H1 (cell line): ENCODE results near the gene LGI4.
A peak's percentile ranks its signal among the peaks of the same experiment; 100 is the strongest.

Source experiments
- ATF2 ChIP-seq: IDR thresholded peaks from 2 replicates; pipeline ENCODE4 v1.6.1; 2012; ENCODE audit warnings: low read length, inconsistent platforms
- BCL11A ChIP-seq, 2 experiments: IDR thresholded peaks; one replicate each; pipeline ENCODE4 v1.6.1; 2011; ENCODE audit warnings: low read depth in 2 of 2, low read length in 2 of 2, mild to moderate bottlenecking in 2 of 2
- CHD2 ChIP-seq: IDR thresholded peaks from 2 replicates; pipeline ENCODE4 v1.6.1; 2012; ENCODE audit warnings: low read length, improper control_type of control experiment
- CTCF ChIP-seq, 3 experiments: IDR thresholded peaks; 1 replicate in 2 of 3; 2 replicates in 1 of 3; pipeline versions ENCODE4 v1.5.1 to v1.6.1; 2011; ENCODE audit warnings: low read length in 3 of 3, mild to moderate bottlenecking in 3 of 3, inconsistent platforms in 2 of 3, low read depth in 1 of 3, moderate library complexity in 1 of 3; ENCODE audit not compliant: insufficient read depth in 1 of 3; ENCODE audit errors: control extremely low read depth in 1 of 3
- EP300 ChIP-seq, 2 experiments: IDR thresholded peaks; 1 replicate in 1 of 2; 2 replicates in 1 of 2; pipeline ENCODE4 v1.6.1; 2011 to 2012; ENCODE audit warnings: low read depth in 2 of 2, low read length in 2 of 2, mild to moderate bottlenecking in 2 of 2, borderline replicate concordance in 1 of 2, inconsistent platforms in 1 of 2, moderate library complexity in 1 of 2
- KDM1A ChIP-seq: fragments of 200-600, 300-600 bp; sonication (generic); IDR thresholded peaks from 2 replicates; pipeline ENCODE4 v1.7.1; 2016; ENCODE audit warnings: mild to moderate bottlenecking, low read length, borderline replicate concordance
- KDM4A ChIP-seq: IDR thresholded peaks from one replicate; pipeline ENCODE4 v1.7.1; 2012; ENCODE audit warnings: low read depth, mild to moderate bottlenecking, moderate library complexity, low read length, inconsistent platforms; ENCODE audit not compliant: severe bottlenecking
- MAFK ChIP-seq: IDR thresholded peaks from 2 replicates; pipeline ENCODE4 v1.6.1; 2012; ENCODE audit warnings: low read depth, mild to moderate bottlenecking, improper control_type of control experiment, low read length
- POLR2A ChIP-seq, 2 experiments: IDR thresholded peaks; 1 replicate in 1 of 2; 2 replicates in 1 of 2; pipeline ENCODE4 v1.6.1; 2011; ENCODE audit warnings: low read depth in 2 of 2, low read length in 2 of 2, mild to moderate bottlenecking in 2 of 2; ENCODE audit errors: control extremely low read depth in 1 of 2
- POLR2AphosphoS5 ChIP-seq: IDR thresholded peaks from 2 replicates; pipeline ENCODE4 v1.6.1; 2011; ENCODE audit warnings: low read depth, low read length
- SIN3A ChIP-seq, 2 experiments: IDR thresholded peaks in 1 of 2; conservative IDR thresholded peaks in 1 of 2; 2 replicates each; pipeline ENCODE4 v1.6.1; 2011 to 2012; ENCODE audit warnings: low read length in 2 of 2, improper control_type of control experiment in 1 of 2, low read depth in 1 of 2, mild to moderate bottlenecking in 1 of 2
- SP2 ChIP-seq: IDR thresholded peaks from 2 replicates; pipeline ENCODE4 v1.6.1; 2012; ENCODE audit warnings: mild to moderate bottlenecking, low read length, inconsistent platforms
- USF2 ChIP-seq: IDR thresholded peaks from 2 replicates; pipeline ENCODE4 v1.6.1; 2011; ENCODE audit warnings: low read length, improper control_type of control experiment
- ZNF274 ChIP-seq: IDR thresholded peaks from 2 replicates; pipeline ENCODE4 v1.7.0; 2012; ENCODE audit warnings: low read length, borderline replicate concordance; ENCODE audit errors: extremely low read depth

GRCh38 chr19:35090506-35091214, 44.2 kb downstream of the LGI4 start:
- TF ChIP-seq CTCF (IDR thresholded peaks at IDR 0.05; ENCODE audit: control extremely low read depth in 1 of 3, insufficient read depth in 1 of 3, low read depth in 1 of 3, low read length in 3 of 3) (peak; percentile 38 to 49 (median 40)), KDM1A (no peak), ZNF274 (no peak), POLR2AphosphoS5 (no peak; the same call in 1 of the 2 replicates), SP2 (no peak), BCL11A (IDR thresholded peaks at IDR 0.05; ENCODE audit: low read depth in 2 of 2, low read length in 2 of 2) (no peak), KDM4A (no peak), CHD2 (no peak), MAFK (no peak), EP300 (IDR thresholded peaks at IDR 0.05; ENCODE audit: borderline replicate concordance in 1 of 2, low read depth in 2 of 2, low read length in 2 of 2) (no peak), POLR2A (IDR thresholded peaks at IDR 0.05; ENCODE audit: control extremely low read depth in 1 of 2, low read depth in 2 of 2, low read length in 2 of 2) (0 out of 3 replicates have a peak, but pooled peaks of 1 of the 2 experiments have one; percentile 19), USF2 (no peak), SIN3A (conservative IDR thresholded peaks at IDR 0.05 in 1 of 2, IDR thresholded peaks at IDR 0.05 in 1 of 2; ENCODE audit: low read depth in 1 of 2, low read length in 2 of 2) (no peak), ATF2 (no peak)
